Islet of Langerhans (tissue), 1 donor: ENCODE results near the gene GATA5.

Source experiments
- FAIRE-seq: peaks from one replicate; lab custom pipeline; 2011; peaks lifted over from hg19 to GRCh38; lab: Jason Lieb, UNC

The GATA5 gene, protein sequence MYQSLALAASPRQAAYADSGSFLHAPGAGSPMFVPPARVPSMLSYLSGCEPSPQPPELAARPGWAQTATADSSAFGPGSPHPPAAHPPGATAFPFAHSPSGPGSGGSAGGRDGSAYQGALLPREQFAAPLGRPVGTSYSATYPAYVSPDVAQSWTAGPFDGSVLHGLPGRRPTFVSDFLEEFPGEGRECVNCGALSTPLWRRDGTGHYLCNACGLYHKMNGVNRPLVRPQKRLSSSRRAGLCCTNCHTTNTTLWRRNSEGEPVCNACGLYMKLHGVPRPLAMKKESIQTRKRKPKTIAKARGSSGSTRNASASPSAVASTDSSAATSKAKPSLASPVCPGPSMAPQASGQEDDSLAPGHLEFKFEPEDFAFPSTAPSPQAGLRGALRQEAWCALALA

GRCh38 chr20:62475772-62476055, at the start of gene GATA5:
Gene GATA5 (minus strand): TSS chr20:62475995. CDS start chr20:62475521, 474 bp downstream.
- FAIRE-seq: no peak

DNA sequence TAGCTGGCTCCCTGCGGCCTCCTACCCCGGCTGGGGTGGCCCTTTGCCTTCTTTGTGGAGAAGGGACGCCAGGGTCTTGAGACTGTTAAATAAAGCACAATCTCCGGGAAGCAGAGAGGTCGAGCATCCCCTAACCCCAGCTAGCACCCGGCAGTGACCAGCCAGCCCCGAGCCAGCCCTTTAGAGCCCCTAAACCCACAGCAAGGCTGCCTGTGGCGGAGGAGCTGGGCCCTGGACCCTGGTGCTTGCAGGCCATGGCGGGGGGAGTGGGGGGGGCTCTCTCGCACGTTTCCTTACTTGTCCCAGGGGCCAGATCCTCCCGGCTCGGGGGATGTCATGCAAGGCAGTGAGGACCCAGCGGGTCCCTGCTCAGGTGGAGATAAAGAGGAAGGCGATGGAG, 49.2 kb upstream of the GATA5 start:
- FAIRE-seq: no peak

- no peak for FAIRE-seq
Observed at GRCh38 chr20:62524505-62524911, 48.7 kb upstream of the GATA5 start.

DNA sequence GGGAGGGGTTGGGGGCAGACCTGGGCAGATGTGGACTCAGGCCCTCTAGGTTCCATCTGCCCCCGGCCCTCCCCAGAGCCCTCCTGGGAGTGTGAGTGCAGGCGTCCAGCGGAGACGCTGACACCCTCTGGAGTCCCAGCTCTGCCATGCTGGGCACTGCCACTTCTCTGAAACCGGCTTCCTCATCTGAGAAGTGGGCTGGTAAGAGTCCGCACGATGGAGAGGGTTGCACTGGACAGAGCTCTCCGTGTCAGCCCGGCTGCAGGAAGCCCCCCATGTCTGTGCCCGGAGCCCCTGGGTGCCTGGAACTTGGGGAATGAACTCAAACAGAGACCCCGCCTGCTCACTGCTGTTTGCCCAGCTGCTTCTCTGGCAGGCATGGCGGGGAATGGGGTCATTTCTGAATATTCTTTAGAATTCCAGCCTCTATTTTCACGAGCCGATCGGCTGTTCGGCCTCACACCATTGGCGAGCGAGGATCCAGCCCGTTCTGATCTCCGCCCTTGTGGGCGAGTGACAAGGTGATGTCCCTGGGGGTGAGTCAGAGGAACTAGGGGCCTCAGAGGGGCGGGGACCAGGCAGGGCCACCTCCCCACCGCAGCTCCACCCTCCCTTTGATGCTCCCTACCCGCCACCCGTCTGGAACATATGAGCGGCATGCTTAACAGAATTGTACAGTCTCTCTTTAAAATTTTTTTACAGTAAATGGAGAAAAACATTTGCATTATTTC, 47.8 kb upstream of the GATA5 start:
- no peak for FAIRE-seq

DNA sequence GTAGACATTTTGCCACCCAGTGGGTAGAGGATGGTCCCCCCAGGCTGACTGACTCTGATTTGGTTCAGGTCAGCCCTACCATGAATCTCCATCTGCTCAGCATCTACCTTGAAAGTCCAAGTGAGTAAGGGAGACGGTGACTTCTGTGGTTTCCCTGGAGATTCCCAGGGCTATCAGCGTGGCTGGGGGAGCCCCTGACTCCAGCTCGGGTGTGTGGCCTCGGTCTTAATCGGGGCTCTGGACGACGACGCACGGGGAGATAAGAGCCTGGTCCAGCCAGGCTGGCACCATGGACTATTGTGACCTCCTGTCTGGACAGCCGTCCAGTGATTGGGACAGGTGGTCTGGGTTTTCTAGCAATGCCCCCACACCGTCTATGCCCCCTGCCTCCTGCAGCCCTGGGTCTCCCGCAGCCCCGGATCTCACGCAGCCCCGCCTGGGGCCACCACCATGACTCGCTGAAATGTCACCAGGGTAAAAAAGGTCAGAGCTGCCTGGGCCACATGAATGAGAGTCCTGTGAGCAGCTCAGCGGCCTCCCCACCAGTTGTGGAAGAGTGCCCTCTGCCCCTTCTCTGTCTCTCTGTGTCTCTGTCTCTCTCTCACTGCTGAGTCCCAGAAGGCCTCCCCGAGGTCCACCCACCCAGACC, 47.1 kb upstream of the GATA5 start:
- no peak for FAIRE-seq

- FAIRE-seq: no peak
Observed at GRCh38 chr20:62519826-62520225, 44.0 kb upstream of the GATA5 start.

DNA sequence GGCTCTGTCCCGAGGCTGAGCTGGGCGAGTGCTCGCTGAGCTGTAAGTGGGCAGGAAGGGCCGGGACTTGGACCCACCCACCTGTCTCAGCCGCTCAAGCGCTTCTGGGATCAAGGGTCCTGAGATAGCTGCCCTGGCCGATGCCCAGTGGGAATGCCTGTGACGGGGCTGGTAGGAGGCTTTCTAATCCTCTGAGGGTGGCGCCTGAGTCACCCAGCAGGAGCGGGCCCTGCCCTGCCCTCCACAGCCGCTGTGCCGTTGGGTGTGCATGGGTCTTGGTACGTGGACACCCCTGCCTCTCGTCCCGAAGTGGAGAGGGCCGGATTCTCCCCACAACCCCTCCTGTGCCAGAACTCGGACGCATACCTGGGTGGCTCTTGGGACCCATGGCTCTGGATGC, 43.1 kb upstream of the GATA5 start:
- no peak for FAIRE-seq

DNA sequence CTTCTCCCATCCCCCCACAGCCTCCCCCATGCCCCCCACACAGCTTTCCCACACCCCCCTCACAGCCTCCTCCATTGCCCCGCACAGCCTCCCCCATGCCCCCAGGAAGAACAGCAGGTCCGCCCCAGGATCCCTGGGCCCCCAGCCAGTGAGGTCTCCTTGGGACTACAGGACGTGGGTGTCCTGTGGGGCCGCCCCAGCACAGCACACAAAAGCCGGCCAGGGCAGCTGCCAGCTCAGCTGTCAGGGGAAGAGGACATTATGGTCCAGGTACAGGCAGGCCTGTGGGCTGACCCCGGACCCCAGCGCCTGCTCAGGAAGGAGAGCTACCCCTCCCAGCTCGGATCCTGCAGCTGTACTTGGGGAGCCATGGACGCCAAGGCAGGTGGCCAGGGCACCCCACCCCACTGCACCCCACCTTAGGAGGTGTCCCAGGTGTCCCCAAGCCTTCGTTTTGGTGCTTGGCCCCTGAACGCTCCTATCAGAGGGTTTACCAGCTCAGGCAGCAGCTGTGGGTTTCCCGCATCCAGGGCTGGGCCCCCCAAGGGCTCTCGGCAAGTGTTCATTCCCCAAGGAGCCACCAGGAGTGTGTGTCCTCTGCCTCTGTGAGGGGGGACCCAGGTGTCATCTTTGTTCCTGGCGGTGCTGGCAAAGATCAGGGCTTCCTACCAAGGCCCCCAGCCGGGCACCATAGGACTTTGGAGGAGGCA, 42.3 kb upstream of the GATA5 start:
- no peak for FAIRE-seq

- no peak for FAIRE-seq
Observed at GRCh38 chr20:62517168-62517567, 41.4 kb upstream of the GATA5 start.

DNA sequence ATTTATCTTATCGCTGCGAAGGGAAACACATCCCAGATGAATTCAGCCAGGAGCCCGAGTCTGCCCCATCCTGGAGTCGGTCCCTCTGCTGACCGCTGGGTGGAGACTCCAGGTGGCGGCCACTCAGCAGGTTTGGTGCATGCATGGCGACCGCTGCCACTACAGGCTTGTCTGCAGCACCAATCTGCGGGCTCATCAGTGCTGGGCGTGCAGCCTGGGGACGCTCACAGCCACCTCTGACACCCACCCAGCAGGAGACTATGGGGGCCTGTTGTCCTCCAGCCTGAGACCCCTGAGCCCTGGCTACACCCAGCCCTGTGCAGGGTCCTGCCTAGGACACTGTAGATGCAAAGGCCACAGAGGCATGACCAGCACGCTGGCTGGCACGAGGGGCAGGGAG, 40.5 kb upstream of the GATA5 start:
- no peak for FAIRE-seq

DNA sequence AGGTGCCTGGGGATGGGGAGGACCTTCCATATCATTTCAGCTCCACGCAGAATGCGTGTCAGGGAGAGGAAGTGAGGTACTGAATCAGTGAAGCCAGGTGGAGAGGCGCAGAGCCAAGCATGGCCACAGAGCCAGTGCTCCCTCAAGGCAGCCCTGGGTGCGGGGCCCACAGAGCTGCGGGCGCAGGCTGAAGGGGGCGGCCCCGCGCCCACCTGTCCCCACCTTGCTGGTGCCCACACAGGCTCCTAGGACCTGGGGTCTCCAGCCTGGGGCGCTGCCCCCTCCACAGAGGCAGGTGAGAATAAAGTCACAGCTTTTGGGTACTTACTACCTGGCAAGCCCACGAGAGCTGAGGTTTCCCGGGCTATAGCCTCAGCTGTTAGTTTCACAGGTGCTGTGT, 40.0 kb upstream of the GATA5 start:
- no peak for FAIRE-seq

DNA sequence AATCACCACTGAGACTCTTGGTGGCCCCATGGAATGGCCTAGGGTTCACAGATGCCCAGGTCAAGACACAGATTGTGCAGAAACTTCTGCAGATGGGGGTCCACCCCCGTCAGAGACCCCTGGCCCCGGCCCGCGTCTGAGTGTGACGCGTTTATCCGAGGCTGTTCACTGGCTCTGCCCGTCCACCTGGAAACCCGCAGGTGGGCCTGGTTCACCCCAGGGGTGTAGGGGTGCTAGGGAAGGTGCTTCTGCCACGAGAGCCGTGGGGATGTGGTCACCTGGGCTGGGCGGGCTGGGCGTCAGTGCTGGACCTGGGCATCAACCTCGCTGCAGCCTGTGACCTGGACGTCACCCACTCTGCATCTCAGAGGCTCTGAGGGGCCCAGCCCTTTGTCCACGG, 39.5 kb upstream of the GATA5 start:
- no peak for FAIRE-seq

DNA sequence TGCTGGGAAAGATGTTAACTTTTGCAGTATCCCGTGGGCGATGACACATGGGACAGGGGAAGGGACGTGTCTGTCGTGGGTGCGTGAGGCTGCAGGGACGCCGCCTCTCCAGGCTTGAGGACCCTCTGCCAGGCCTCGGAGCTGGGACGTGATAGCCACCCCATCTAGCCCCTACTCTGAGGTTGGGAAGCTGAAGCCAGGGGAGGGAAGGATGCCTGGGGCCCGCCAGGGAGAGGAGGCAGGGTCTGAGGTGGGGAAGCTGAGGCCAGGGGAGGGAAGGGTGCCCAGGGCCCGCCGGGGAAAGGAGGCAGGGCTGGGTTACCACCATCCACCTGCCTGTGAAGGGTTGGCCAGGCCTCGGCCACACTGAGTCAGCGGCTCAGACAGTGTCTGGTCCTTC, 38.2 kb upstream of the GATA5 start:
- no peak for FAIRE-seq

GRCh38 chr20:62511915-62512610, 36.3 kb upstream of the GATA5 start:
- no peak for FAIRE-seq

- FAIRE-seq: no peak
Observed at GRCh38 chr20:62511300-62511914, 35.6 kb upstream of the GATA5 start.

- no peak for FAIRE-seq
Observed at GRCh38 chr20:62508641-62509051, 32.9 kb upstream of the GATA5 start.

DNA sequence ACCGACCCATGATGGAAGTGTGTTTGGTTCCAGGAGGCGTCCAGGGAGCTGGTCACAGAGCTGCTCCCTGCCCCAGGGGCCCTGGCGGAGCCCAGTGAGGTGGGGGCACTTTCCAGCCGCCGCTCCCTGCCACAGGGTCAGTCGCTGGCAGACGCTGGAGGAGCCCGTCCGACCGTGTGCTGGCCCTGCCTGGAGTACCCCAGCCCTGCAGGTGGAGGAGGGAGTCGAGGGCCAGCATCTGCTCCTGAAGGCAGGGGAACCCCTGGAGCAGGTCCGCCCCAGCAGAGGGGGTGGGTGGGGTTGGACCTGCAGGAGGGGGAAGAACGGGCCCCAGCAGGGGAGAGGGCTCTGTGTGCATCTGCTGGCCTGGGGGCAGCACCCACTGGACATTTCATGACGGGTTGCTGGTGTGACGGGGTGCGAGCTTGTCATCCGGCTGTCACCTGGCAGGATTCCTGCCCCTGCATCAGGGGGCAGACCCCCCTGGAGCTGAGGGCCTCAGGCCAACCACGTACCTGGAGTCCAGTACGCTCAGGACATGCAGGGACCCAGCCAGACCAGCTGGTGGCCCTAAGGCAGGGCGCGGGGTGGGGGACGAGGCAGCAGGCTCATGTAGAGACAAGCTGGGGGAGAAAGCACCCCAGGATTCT, 32.3 kb upstream of the GATA5 start:
- no peak for FAIRE-seq

DNA sequence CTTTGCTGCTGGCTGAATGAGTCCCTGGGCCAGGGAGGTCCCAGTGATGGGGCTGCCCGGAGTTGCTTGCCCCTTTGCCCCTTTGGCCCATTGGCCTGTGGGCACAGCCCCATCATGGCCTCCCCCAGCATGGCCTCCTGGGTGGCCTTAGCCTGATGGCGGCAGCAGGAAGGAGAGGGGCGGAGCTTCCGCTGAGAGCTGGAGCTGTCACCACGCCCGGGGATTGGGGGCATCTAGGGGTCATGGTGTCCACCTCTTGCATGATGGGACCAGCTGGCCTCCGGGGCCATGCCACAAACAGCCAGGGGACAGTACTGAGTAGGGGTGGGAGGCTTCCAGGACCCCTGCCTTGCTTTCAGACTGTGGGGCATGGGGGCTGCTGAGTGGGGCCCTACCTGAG, 31.5 kb upstream of the GATA5 start:
- no peak for FAIRE-seq

- no peak for FAIRE-seq
Observed at GRCh38 chr20:62506791-62507190, 31.0 kb upstream of the GATA5 start.

DNA sequence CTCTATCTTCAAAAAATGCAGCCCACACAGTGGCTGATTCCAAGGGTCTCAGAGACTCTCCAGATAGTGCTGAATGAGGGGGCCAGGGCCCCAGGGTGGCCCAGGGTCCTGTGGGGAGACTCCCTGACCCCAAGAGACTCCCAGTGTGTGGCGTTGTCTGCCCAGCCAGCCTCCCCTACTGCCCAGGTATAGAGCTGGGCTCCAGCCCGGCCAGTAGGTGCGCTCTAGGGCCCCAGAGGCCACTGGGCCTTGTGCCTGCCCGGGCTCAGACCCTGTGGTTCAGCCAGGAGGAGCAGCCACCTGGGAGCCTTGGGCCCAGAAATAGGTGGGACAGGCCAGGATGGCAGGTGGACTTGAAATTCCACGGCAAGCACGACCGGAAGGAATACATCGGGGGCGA, 30.3 kb upstream of the GATA5 start:
- FAIRE-seq: no peak

GRCh38 chr20:62505337-62506045, 29.7 kb upstream of the GATA5 start:
- FAIRE-seq: no peak
